Hepatic stellate cell (primary cell): ENCODE measurements around the gene GPRIN1.
"Not testable (repeated sequence)": the region's sequence is repeated elsewhere in the genome, so short reads cannot be mapped to it uniquely, and the experiment has no call there.

Experiments used
- DNase-seq: peaks from one replicate; pipeline ENCODE4 v3.0.0; 2011; ENCODE audit warnings: low spot score

Gene GPRIN1

GRCh38 chr5:176597417-176598389, 12.3 kb downstream of the GPRIN1 start:
- DNase-seq, result no peak

DNA sequence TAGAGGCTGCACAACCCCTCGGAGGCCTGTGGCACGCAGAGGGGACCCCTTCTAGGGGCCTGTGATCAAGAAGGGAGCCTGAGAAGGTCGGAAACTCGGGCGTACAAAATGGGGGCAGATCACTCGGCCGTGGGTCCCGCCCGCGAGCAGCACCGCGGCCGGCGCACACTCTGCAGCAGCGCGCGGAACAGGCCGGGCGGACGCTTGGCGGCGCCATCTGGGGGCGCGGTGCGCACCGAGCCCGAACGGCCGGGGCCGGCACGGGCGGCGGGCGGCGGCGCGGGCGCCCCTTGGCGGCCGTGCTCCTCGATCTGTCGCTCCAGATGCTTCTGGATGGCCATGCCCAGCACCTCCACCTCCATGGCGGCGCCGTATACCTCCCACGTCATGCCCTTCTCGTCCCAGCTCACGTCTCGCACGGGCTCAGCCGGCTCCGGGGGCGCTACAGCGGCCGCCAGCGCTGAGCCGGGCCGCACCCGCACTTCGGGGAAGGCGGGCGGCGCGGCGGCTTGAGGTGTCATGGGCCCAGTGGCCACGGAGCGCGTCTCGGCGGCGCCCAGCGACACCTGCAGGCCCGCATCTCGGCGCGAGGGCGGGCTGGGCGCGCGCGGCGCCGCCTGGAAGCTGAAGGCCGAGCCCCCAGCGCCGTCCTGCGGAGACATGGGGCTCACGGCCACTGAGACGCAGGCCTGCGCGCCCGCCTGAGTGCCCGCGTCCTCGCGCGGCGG, 13.1 kb downstream of the GPRIN1 start:
- DNase-seq, result peak; percentile 53

DNA sequence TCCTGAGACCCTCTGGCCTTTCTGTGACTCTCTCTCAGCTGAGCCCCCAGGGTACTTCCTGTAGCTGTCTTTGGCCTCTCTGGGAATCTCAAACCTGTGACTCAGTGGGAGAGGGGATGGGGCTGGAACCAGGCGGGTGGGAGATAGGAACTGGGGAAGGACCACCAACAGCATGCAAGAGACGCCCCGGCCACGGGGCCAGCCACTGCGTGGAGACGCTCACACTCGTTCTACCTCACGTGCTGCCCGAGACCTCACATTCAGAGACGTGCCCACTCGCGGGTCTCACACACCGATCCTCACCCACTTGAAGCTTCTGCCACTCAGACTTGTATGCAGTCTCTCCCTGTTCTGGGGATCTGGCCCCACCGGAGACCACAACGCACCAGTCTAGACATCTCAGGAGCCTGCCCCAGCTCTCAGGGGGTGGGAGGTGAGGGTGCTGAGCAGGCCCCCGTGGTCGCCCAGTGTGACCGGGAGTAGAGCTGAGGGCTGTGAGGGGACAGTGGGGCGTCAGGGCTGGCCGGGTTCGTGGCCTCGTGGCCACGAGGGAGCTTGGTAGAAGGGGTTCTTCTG, 13.8 kb downstream of the GPRIN1 start:
- no peak for DNase-seq

GRCh38 chr5:176595386-176595943, 14.5 kb downstream of the GPRIN1 start:
- DNase-seq, result no peak

GRCh38 chr5:176594554-176594953, 15.4 kb downstream of the GPRIN1 start:
- no peak for DNase-seq

- DNase-seq, result no peak
Observed at GRCh38 chr5:176593273-176593869, 16.6 kb downstream of the GPRIN1 start.

DNA sequence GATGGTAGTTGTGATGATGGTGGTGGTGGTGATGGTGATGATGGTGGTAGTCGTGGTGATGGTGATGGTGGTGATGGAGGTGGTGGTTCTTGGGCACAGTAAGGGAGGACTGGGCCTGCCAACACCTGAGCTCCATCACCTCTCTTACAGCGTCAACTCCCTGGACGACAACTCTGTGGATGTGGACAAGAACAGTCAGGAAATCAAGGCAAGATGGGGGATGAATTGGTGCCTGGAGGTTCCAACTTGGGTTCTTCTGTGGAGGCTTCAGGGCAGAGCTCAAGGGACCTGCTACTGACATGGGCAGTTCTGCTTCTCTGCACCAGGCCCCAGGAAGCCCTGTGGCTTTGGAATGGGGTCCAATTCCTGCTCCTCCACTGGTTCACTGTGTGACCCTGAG, 17.4 kb downstream of the GPRIN1 start:
- DNase-seq, result no peak

DNA sequence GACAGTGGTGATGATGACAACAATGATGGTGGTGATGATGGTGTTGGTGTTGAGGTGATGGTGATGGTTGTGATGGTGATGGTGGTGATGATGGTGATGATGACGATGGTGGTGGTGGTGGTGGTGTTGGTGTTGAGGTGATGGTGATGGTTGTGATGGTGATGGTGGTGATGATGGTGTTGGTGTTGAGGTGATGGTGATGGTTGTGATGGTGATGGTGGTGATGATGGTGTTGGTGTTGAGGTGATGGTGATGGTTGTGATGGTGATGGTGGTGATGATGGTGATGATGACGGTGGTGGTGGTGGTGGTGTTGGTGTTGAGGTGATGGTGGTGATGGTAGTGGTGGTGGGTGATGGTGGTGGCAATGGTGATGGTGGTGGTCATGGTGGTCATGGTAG, 18.3 kb downstream of the GPRIN1 start:
- DNase-seq, result not testable (repeated sequence)

DNA sequence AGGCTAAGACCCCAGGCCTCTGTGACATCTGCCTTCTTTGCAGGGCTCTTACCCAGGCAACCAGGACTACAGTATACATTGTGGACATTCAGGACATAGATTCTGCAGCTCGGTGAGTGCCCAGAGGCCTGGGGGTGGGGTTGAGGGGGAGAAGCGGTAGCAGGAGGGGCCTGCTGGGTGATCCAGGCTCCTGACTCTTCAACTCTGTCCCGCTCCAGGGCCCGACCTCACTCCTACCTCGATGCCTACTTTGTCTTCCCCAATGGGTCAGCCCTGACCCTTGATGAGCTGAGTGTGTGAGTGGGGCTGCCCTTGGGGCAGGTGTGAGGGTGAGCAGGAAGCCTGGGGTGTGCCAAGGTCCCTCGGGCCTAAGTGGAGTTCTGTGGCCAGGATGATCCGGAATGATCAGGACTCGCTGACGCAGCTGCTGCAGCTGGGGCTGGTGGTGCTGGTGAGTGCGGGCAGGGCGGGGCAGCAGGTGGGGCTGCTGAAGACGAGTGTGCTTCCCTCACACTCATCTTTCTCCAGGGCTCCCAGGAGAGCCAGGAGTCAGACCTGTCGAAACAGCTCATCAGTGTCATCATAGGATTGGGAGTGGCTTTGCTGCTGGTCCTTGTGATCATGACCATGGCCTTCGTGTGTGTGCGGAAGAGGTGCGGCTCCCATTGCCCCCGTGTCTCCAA, 19.8 kb downstream of the GPRIN1 start:
- DNase-seq, result no peak

DNA sequence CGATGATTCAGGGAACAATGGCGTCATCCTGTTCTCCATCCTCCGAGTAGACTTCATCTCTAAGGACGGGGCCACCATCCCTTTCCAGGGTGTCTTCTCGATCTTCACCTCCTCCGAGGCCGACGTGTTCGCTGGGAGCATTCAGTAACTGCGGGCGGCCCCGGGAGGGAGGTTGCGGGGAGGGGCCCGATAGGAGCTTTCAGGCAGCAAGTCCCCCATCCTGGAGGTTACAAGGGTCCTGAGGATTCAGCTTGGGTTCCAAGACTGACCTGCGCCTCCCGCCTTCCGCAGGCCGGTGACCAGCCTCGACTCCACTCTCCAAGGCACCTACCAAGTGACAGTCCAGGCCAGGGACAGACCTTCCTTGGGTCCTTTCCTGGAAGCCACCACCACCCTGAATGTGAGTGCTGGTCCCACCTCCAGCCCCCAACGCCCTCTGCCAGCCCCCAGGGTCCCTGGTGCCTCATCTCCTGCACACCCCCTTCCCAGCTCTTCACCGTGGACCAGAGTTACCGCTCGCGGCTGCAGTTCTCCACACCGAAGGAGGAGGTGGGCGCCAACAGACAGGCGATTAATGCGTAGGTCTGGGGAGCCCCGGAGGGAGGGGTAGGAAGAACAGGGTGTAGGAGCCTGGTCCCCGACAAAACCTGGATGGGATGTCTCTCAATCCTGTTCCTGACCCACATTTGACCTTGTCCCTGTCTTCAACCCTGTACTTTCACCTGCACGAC, 20.8 kb downstream of the GPRIN1 start:
- no peak for DNase-seq

- DNase-seq, result no peak
Observed at GRCh38 chr5:176588297-176588696, 21.7 kb downstream of the GPRIN1 start.

DNA sequence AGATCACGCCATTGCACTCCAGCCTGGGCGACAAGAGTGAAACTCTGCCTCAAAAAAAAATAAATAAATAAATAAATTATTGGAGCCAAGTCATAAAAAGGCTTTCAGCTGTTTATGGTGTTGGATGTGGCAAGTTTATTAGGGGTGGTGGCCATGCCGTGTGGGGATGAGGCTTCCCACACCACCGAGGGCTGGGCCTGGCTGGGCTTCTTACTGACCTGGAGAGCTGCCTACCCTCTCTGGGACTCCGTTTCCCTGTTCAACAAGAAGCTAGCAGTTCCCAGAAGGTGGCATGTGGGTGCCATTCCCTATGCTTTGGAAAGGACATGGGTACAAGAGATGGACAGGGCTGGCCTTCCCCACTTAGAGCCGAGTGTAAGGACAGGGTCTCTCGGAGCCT, 22.6 kb downstream of the GPRIN1 start:
- no peak for DNase-seq

DNA sequence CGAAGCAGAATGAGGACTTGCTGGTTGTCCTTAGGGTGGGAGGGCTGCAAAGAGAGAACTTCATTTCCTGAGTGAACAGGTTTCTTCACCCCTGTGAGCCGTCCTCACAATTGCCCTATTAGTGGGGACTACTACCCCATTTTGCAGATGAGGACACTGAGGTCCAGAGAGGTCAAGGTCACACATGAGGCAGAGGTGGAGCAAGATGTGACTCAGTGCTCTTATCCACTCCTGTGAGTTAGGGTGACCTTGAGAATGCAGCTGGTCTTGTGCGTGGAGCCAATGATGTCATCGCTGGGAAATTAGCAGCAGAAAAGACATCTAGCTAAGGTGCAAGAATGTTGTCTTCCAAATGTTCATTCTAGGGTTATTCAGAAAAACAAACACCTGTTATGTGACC, 26.9 kb downstream of the GPRIN1 start:
- no peak for DNase-seq

DNA sequence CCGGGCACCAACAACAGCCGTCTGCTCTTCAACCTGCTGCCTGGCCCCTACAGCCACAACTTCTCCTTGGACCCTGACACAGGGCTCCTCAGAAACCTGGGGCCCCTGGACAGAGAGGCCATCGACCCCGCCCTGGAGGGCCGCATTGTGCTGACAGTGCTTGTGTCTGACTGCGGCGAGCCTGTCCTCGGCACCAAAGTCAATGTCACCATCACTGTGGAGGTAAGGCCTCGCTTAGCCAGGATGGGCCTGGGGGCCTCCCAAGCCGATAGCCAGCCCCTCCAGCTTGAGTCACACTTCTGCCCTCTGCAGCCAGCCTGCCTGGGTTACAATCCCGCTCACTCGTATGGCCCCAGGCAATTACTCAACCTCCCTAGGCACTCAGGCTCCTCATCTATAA, 28.6 kb downstream of the GPRIN1 start:
- no peak for DNase-seq

GRCh38 chr5:176579323-176579722, 30.6 kb downstream of the GPRIN1 start:
- no peak for DNase-seq

DNA sequence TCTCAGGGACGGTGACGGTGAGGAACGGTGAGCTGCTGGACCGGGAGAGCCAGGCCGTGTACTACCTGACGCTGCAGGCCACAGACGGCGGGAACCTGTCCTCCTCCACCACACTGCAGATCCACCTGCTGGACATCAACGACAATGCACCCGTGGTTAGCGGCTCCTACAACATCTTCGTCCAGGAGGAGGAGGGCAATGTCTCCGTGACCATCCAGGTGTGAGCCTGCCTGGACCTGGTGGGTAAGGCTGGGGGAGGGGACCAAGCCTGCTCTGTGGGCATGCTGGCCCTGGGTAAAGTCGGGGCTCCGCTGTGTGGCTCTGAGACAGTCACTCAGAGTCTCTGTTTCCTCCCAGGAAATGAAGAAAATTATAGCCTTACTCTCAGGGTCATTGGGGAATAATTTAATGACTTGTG, 31.6 kb downstream of the GPRIN1 start:
- DNase-seq, result peak; percentile 60

DNA sequence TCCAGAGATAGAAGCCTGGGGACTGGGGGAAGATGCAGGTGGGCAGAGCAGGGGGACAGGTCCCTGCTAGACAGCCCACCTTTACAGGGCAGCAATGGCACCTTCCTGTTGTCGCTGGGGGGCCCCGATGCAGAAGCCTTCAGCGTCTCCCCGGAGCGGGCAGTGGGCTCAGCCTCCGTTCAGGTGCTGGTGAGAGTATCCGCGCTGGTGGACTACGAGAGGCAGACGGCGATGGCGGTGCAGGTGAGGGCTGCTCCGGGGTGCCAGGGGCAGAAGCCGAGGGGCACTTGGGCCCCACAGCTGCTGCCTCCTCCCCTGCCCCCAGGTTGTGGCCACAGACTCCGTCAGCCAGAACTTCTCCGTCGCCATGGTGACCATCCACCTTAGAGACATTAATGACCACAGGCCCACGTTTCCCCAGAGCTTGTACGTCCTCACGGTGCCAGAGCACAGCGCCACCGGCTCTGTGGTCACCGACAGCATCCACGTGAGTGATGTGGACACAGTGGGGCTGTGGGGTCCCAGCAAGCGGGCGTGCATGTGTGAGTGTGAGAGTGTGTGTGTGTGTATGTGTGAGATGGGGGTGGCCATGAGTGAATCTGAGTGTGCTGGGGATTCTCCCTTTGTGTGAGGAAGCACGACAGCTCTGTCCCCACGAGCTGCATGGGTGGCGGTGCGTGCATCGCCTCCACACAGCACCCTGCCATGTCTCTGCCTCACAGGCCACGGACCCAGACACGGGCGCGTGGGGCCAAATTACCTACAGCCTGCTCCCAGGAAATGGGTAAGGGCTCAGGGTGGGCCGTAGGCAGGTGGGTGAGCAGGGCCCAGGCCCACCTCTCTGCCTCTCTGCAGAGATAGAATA, 32.4 kb downstream of the GPRIN1 start:
- DNase-seq, result no peak

GRCh38 chr5:176575488-176576422, 34.2 kb downstream of the GPRIN1 start:
- DNase-seq, result no peak

GRCh38 chr5:176575066-176575465, 34.9 kb downstream of the GPRIN1 start:
- no peak for DNase-seq
